ENCODE results near the gene EPC2. TPM values are rescaled to one million over a fixed set of nuclear protein-coding genes. Genes with fewer than 3 reads are reported as not detected.

Gene EPC2
- total RNA-seq, 4 donors from 2014 or later: 13.1 to 21.8 (median 14.6) TPM

- intact Hi-C loops (cut with DNase I; ENCODE audit: low total_unique reads): no loop called here
- DNase-seq (no peak), ATAC-seq (no peak)
- TF ChIP-seq POLR2A (IDR thresholded peaks at IDR 0.05): no peak
- TF ChIP-seq CTCF (IDR thresholded peaks at IDR 0.05 in 4 of 5, conservative IDR thresholded peaks at IDR 0.05 in 1 of 5): no peak
- H3K36me3 ChIP-seq: no peaks in the 10 kb centered on the region
- no peaks in the 10 kb centered on the region for H3K9me3 ChIP-seq
- in situ Hi-C loops (cut with MboI; ENCODE audit: low sequenced_read_pairs in 4 of 4): no loop called here
- H3K27me3 ChIP-seq: no peaks in the 10 kb centered on the region
- no peak overlapping the region for H3K27ac ChIP-seq
- H3K4me3 ChIP-seq: no peak overlapping the region
- peaks cover 23 to 25% of the 10 kb centered on the region in 2 donors for H3K4me1 ChIP-seq
Observed at GRCh38 chr2:148745151-148745851, 100.8 kb downstream of the EPC2 start.

- no peaks in the 10 kb centered on the region for H3K36me3 ChIP-seq
- intact Hi-C loops (cut with DNase I; ENCODE audit: low total_unique reads) (no loop called here), in situ Hi-C loops (cut with MboI; ENCODE audit: low sequenced_read_pairs in 4 of 4) (no loop called here)
- no peak for ATAC-seq
- H3K9me3 ChIP-seq: no peaks in the 10 kb centered on the region
- no peak overlapping the region for H3K4me3 ChIP-seq
- DNase-seq: no peak
- peaks cover 9 to 18% of the 10 kb centered on the region in 2 donors for H3K4me1 ChIP-seq
- no peak for TF ChIP-seq CTCF (IDR thresholded peaks at IDR 0.05 in 4 of 5, conservative IDR thresholded peaks at IDR 0.05 in 1 of 5)
- no peak for TF ChIP-seq POLR2A (IDR thresholded peaks at IDR 0.05)
- no peaks in the 10 kb centered on the region for H3K27me3 ChIP-seq
- H3K27ac ChIP-seq: no peak overlapping the region
Observed at GRCh38 chr2:148746973-148747372, 102.4 kb downstream of the EPC2 start.

GRCh38 chr2:148751907-148752306 lies 107.4 kb downstream of the EPC2 start:
- Histone ChIP-seq H3K4me1 (peaks cover 0 to 13% of the 10 kb centered on the region in 2 donors), H3K9me3 (no peaks in the 10 kb centered on the region), H3K36me3 (peaks cover 0 to 17% of the 10 kb centered on the region in 2 donors), H3K27me3 (no peaks in the 10 kb centered on the region), H3K4me3 (no peak overlapping the region), H3K27ac (no peak overlapping the region)
- no peak for DNase-seq
- in situ Hi-C loops (cut with MboI; ENCODE audit: low sequenced_read_pairs in 4 of 4): no loop called here
- TF ChIP-seq CTCF (IDR thresholded peaks at IDR 0.05 in 4 of 5, conservative IDR thresholded peaks at IDR 0.05 in 1 of 5) (no peak), POLR2A (IDR thresholded peaks at IDR 0.05) (no peak)
- intact Hi-C loops (cut with DNase I; ENCODE audit: low total_unique reads): no loop called here
- no peak for ATAC-seq

GRCh38 chr2:148752977-148753376 lies 108.4 kb downstream of the EPC2 start:
- Histone ChIP-seq H3K9me3 (no peaks in the 10 kb centered on the region), H3K27ac (no peak overlapping the region), H3K4me1 (peaks cover 0 to 13% of the 10 kb centered on the region in 2 donors), H3K36me3 (peaks cover 0 to 17% of the 10 kb centered on the region in 2 donors), H3K27me3 (no peaks in the 10 kb centered on the region), H3K4me3 (no peak overlapping the region)
- in situ Hi-C loops (cut with MboI; ENCODE audit: low sequenced_read_pairs in 4 of 4): no loop called here
- TF ChIP-seq POLR2A (IDR thresholded peaks at IDR 0.05): no peak
- TF ChIP-seq CTCF (IDR thresholded peaks at IDR 0.05 in 4 of 5, conservative IDR thresholded peaks at IDR 0.05 in 1 of 5): no peak
- no peak for DNase-seq
- no peak for ATAC-seq
- intact Hi-C loops (cut with DNase I; ENCODE audit: low total_unique reads): no loop called here

- TF ChIP-seq CTCF (IDR thresholded peaks at IDR 0.05 in 4 of 5, conservative IDR thresholded peaks at IDR 0.05 in 1 of 5) (no peak), POLR2A (IDR thresholded peaks at IDR 0.05) (no peak)
- H3K4me1 ChIP-seq: peaks cover 0 to 8% of the 10 kb centered on the region in 2 donors
- intact Hi-C loops (cut with DNase I; ENCODE audit: low total_unique reads): no loop called here
- no peak for ATAC-seq
- H3K4me3 ChIP-seq: no peak overlapping the region
- in situ Hi-C loops (cut with MboI; ENCODE audit: low sequenced_read_pairs in 4 of 4): no loop called here
- no peak overlapping the region for H3K27ac ChIP-seq
- H3K27me3 ChIP-seq: no peaks in the 10 kb centered on the region
- no peak for DNase-seq
- no peaks in the 10 kb centered on the region for H3K9me3 ChIP-seq
- H3K36me3 ChIP-seq: peaks cover 0 to 17% of the 10 kb centered on the region in 2 donors
Observed at GRCh38 chr2:148754864-148755263, 110.3 kb downstream of the EPC2 start.
